Activated T-cell treated with anti-CD3 and anti-CD28 coated beads for 48 hours (primary cell): ENCODE data around the gene SIAH2.

Experiments
- DNase-seq: peaks from one replicate; pipeline ENCODE4 v3.0.0-alpha.2; 2020; ENCODE audit warnings: low read depth

Gene SIAH2

DNA sequence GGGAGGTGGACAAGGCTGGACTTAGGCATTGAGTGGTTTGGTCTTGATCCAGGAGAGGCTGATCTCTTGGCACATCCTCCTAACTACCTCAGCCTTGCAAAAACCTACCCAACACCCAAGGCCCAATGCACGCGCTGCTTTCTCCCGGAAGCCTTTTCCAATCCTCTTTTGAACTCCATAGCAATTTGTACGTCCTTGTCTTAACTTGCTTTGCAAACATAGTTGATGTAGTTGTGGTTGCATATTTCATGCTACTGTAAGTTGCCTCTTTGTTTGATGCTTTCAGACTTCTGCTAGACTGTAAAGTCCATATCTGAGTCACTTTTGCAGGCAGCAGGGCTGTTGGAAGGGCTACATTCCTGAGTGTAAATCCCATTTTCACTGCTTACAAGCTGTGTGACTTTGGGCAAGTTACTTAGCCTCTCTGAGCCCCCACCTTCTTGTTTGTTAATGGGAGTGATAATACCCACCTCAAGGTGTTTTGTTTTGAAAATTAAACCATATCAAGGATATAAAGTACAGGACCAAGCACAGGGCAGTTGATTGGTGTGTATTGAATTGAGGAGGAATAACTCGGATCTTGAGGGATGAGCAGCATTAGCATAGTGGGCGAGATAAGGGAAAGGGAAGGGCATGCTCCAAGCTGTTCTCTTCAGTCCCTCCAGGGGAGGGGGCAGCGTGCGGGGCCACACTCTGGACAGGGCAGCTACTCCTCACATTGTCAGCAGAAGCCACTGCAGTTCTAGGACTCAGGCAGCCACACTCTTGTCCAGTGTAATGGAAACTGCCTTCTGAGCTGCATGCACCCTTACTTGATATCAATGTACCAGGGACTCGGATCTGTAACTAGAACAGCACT lies 28.8 kb downstream of the SIAH2 start:
- DNase-seq = no peak

DNA sequence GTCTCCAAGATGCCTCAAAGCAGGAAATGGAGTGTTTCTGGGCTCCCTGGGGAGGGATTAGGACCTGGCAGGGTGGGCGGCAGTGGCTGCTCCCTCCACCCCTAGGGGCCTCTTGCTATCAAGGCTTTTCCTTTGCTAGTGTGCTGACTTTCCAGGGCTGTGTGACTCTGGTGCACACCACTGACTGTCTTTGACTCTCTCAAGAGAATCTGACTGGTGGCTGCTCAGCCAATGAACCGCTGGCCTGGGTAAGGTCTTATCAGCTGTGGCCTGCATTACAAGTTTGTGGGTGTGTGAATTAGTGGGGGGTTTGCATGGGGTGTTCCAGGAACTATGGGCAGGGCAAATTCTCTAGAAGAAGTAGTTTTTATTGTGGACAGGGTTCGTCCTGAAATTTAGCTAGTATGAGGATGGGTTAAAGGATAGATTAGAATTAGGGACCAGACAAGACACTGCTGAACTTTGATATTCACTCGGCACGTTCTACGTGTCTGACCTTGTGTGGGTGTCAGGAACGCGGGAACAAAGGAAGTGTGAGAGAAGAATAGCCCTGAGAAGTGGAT lies 29.5 kb downstream of the SIAH2 start:
- no peak for DNase-seq

DNA sequence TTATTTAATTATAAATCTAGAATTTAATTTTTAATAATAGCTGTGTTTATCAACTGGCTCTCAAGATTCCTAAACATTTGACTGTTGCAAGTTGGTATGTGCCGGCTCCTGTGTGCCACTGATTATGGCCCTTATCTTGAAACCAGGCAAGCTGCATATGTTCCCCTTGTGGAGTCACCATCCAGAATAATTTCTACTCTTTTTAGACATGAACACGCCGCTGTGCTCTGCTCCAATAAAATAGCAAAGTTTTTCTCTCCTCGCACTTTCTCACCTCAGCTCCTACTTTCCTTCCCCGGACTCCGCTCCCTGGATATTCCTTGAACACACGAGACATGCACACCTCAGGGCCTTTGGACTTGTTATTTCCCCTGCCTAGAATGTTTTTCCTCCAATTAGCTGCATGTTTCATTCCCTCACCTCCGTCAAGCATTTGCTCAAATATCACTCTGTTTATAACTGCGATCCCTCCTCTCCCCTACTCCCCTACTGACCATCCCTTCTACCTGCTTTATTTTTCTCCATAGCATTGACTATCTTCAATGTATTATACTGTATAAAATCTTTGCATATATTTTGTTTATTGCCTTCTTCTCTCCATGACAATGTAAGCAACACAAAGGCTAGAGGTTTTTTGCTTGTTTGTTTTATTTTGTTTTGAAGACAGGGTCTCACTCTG lies 33.1 kb downstream of the SIAH2 start:
- no peak for DNase-seq

DNA sequence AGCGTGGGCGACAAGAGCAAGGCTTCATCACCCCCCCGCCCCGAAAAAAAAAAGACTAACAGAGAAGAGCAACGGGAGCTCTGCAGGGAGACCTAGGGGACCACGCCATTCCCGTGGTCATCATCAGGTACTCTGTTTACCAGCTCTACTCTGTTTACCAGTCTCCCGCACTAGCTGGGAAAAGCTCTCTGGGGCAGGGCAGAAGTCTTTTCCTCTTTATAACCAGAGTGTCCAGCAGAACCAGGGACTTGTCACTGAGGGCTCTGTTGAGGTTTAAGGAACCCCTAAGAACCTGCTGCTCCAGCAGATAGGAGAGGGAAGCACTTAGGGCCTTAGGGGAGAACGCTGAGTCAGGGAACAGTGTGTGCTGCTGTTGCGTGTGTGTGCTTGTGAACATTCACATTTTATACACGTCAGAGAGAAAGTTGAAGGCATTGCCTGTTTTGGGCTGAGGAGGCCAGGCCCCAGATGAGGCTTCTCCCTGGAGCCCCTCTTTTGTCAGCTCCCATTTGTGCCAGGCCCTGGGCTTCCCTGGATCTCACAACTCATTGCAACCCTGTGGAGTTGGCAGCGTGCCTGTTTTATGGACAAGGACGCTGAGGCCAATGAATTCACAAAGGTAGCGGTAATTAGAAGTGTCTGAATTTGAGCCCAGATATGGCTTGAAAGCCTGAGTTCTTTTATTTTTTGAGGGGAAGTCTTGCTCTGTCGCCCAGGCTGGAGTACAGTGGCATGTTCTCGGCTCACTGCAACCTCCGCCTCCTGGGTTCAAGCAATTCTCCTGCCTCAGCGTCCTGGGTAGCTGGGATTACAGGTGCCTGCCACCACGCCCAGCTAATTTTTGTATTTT lies 35.1 kb downstream of the SIAH2 start:
- no peak for DNase-seq

DNA sequence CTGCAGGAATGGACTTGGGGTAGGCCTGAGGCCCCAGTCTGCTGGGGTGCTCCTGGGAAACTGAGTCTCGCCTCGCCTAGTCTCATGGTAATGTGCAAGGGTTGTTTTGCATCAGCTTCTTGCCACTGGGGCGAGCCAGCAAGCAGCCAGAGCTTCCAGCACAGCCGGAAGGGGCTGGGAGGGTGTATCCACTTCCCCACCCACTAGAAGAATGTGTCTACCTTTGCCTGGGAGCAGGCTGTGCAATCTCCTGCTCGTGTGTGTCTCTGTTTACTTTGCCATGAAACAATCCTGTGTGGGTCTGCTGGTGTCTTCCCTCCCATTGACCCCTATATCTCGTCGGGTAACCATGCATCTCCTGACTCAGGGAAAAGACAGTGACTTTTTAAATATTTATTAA lies 37.4 kb downstream of the SIAH2 start:
- no peak for DNase-seq

DNA sequence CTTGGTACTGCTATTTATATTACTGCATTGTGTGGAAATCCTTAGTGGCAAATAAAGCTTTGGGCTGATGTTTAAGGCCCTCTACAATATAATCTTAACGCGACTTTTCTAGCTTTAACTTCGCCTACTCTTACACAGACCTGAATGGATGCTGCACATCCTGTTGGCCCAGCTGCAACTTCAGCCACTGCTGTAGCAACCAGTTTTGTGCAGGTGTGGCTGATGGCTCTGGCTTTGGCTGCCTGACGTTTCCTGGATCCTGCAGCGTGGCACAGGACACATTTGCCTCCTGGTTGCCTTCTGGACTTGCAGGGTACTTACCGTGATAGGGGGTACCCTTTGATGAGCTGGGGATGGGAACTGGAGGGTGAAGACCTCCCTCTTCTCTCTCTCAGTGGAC lies 39.0 kb downstream of the SIAH2 start:
- no peak for DNase-seq

DNA sequence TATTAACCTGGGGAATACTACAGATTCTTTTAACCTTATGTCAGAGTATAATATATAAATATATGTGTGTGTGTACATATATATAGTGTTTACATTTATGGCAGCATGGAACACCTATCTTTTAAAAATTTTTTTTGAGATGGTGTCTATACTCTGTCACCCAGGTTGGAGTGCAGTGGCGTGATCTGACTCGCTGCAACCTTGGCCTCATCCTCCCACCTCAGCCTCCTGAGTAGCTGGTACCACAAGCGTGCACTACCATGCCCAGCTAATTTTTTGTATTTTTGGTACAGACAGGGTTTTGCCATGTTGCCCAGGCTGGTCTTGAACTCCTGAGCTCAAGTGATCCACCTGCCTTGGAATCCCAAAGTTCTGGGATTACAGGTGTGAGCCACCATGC lies 40.7 kb downstream of the SIAH2 start:
- DNase-seq = no peak

DNA sequence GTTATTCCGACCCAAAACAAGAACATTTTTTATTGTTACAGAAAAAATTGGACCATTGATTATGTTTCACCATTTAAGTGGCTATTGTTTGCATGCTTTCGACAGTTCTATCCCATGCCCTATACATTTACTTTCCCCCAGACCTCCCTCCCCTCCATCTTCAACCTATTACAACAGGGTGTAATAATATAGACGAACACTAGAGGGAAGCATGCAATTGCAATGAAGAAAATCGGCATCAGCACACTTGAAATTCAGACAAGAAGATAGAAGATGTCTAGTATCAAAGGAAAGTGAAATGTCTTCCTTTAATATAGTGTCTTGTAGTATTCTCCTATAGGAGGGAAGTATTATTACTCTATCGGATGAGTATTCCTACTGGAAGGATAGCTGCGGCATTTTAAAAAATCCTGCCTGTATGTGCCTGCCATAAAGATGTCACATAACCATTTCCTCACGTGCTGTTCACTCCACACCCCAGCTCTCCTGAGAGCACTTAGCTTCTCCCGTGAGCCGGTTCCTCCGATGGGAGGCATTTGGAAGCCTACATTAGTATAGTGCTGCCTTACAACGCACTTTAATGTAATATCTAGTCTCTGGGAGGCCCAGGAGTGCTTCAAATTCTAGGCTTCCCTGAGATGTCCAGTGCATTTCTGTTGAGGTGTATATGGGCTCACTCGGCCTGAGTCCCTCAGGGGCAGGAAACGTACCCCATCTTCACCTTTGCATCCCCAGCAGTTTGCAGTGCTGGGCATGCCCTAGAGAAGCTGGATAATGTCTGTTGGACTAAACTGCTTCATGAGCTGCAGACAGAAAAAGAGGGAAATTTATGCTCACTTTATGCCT lies 41.5 kb downstream of the SIAH2 start:
- no peak for DNase-seq

DNA sequence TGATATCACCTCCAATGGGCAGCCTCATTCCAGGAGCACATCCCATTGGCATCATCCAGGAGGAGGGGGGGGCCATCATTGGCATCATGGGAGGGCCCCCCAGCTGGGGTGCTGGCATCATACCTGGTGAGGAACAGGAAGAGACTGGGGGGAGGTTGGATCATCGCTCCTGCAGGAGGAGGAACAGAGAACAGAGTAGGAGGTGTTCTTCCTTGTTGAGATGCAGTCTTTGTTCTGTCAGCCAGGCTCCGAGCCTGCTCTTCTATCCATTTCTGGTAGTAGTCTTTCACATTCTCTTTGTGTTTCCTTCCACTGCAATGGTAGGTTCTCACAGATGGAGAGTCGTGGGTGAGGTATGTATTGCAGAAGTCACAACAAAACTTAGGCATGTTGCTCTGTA lies 42.5 kb downstream of the SIAH2 start:
- no peak for DNase-seq

DNA sequence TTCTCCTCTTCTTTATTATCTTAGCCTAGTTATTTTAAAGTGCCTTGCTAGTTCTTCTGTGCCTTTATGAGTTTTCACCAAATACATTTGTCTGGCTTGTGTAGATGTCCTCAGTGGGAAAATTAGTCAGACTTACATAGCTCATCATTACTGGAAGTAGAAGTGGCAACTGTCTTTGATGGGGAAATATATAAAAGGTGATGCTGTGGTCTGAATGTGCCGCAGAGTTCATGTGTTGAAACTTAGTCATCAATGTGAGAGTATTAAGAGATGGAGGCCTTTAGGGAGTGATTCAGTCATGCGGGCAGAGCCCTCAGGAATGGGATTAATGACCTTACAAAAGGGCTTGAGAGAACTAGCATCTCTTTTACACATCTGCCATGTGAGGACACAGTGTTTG lies 52.9 kb downstream of the SIAH2 start:
- DNase-seq = no peak

DNA sequence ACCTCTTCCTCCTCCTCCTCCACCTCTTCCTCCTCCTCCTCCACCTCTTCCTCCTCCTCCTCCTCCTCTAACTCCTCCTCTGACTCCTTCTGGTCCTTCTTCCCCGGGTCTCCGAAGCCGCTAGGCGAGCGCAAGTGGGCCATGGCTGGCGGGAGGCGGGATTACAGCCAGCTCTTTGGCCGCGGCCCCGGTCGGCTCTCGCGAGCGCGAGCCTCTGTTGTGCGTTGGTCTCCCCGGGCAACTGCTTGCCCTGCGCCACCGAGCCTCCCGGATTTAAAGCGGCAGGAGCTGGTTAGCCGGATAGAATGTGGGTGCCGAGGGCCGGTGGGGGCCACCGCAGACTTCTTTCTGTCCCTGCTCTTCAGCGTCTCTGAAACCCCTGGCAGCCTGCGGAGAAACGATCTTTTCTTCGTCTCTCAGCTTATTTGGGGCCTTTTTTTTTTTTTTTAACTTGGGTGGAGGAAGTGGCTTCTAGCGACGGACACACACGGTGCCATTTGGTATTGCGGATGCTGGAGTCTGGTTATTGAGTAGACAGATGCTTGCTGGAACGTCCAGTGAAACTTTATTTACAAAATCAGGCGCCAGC lies 59.1 kb downstream of the SIAH2 start, which contains the start of gene ERICH6:
ERICH6 (minus strand) TSS at position 165 of the 589 bp plus-strand sequence; CDS start at position 143, 22 bp downstream.
- DNase-seq = peak; percentile 85

DNA sequence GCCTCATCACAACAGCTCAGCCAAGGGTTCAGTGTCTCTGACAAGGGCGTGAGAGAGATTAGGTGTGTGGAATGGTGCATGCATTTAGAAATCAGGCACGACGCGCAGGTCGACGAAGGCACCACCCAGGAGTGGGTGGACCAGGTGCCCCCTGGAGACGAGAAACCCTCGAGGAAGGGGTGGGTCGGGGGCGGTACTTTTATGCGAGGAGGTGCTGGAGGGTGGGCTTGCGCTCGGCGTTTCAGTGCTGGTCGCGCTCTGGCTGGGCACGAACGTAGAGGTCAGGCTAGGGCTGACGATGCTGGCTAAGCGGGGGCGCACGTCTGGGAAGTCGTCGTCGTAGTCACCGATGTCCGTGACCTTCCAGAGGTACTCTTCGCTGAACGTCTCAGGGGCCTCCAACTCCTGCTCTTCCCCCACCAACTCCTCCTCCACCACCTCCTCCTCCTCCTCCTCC lies 59.6 kb downstream of the SIAH2 start:
- no peak for DNase-seq

DNA sequence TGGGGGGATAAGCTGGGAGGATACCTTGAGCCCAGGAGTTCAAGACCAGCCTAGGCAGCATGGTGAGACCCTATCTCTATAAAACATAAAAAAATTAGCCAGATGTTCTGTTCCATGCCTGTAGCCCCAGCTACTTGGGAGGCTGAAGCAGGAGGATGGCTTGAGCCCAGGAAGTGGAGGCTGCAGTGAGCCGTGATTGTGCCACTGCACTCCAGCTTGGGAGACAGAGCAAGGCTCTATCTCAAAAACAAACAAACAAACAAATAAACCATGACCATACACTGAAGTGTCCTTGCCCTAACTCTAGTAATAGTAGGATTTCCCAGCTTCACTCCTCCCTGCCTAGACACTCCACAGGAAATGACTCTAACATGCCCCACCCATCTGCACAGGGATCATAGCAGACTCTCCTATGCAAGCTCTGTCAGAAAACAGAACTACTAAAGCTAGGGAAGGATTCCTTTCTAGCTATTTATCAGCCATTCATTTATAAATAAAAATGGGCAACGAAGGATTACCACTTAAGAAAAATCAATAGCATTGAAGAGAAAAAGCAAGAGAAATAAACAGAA lies 63.8 kb downstream of the SIAH2 start:
- DNase-seq = no peak

DNA sequence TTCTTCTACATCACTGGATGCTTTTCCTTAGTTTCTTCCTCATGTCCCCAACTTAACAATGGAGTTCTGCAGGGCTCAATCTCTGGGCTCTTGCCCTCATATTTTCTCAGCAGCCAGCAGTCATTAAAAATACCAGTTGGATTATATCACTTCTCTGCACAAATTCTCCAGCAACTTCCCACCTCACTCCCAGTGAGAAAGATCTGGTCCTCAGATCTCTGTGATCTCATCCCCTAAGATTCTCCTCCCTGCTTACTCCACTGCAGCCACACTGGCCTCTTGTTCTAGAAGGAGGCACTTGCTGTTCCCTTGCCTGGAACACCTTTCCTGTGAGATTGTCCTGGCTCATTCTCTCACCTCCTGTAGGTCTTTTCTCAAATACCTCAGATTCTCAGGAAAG lies 65.3 kb downstream of the SIAH2 start:
- no peak for DNase-seq

DNA sequence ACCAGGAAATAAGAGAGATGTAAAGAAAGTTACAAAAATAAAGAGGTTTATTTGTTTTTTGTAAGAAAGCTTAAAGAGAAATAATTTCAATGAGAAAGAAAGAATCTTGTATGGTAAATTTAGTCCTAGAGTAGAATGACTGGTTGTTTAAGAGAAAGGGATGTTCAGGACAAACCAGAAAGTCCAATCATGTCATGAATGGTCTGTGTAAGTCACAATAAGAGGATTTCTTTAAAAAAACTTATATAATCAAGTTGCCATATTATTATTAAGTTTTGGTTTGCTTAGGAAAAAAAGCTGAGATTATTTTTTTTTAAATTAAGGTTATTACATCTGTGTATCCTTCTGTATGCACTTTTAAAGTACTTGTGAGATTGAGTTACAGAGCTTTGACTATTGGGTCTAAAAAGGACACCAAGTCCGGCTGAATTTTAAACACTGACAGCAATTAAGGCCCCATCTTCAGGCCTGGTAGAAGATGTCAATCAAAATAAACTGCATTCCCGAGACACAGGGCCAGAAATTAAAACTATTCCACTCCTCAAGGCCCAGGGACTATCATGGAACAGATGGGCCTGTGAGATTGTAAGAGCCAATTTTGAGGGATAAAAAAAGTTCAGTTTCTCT lies 71.4 kb downstream of the SIAH2 start:
- DNase-seq = no peak
